Liver (tissue), 9 donors: ENCODE measurements around the gene BRD9. TPM values are rescaled to one million over a fixed set of nuclear protein-coding genes. Genes with fewer than 3 reads are reported as not detected.

Source experiments
- DNase-seq: peaks from one replicate; pipeline ENCODE4 v3.0.0-alpha.2; 2017; ENCODE audit warnings: low spot score
- H3K27ac ChIP-seq, 2 donors: one replicate each; pipeline ENCODE4 v1.7.0; 2013; ENCODE audit warnings: inconsistent platforms in 2 of 2, low read length in 2 of 2, control low read depth in 1 of 2, low read depth in 1 of 2, mild to moderate bottlenecking in 1 of 2
- H3K27me3 ChIP-seq, 4 donors: one replicate each; pipeline versions ENCODE4 v1.6.1 to v1.7.0; 2013; ENCODE audit warnings: low read length in 3 of 4, inconsistent platforms in 1 of 4, mild to moderate bottlenecking in 1 of 4, moderate library complexity in 1 of 4; ENCODE audit not compliant: control insufficient read depth in 4 of 4, insufficient read depth in 4 of 4
- H3K36me3 ChIP-seq, 4 donors: one replicate each; pipeline versions ENCODE4 v1.6.1 to v1.7.0; 2013; ENCODE audit warnings: low read length in 3 of 4, mild to moderate bottlenecking in 3 of 4, low read depth in 1 of 4, moderate library complexity in 1 of 4; ENCODE audit not compliant: control insufficient read depth in 4 of 4, insufficient read depth in 3 of 4
- H3K4me1 ChIP-seq, 4 donors: one replicate each; pipeline versions ENCODE4 v1.6.1 to v1.7.0; 2013; ENCODE audit warnings: low read length in 3 of 4, mild to moderate bottlenecking in 3 of 4, moderate library complexity in 1 of 4; ENCODE audit not compliant: control insufficient read depth in 4 of 4, insufficient read depth in 4 of 4
- H3K4me3 ChIP-seq, 3 donors: one replicate each; pipeline versions ENCODE4 v1.6.1 to v1.7.0; 2013; ENCODE audit warnings: low read length in 3 of 3, control low read depth in 1 of 3, low read depth in 1 of 3, mild to moderate bottlenecking in 1 of 3
- H3K9ac ChIP-seq, 2 donors: one replicate each; pipeline ENCODE4 v1.7.0; 2013; ENCODE audit warnings: low read length in 2 of 2, mild to moderate bottlenecking in 2 of 2, moderate library complexity in 2 of 2, control low read depth in 1 of 2, low read depth in 1 of 2
- H3K9me3 ChIP-seq, 4 donors: one replicate each; pipeline versions ENCODE4 v1.6.1 to v1.7.0; 2013; ENCODE audit warnings: low read length in 3 of 4; ENCODE audit not compliant: control insufficient read depth in 4 of 4
- CTCF ChIP-seq: fragments of 150-350 bp; IDR thresholded peaks from 2 replicates; pipeline ENCODE4 v1.5.1; 2017; ENCODE audit warnings: improper control_type of control experiment, low read depth, low read length; ENCODE audit not compliant: missing input control
- EGR1 ChIP-seq, 2 donors: IDR thresholded peaks; 2 replicates each; pipeline ENCODE4 v1.6.1; 2016 to 2018; ENCODE audit warnings: antibody characterized with exemption in 2 of 2, low read depth in 2 of 2
- FOXA1 ChIP-seq: IDR thresholded peaks from 2 replicates; pipeline ENCODE4 v1.6.1; 2016; ENCODE audit warnings: antibody characterized with exemption
- GABPA ChIP-seq, 2 donors: IDR thresholded peaks in 1 of 2; conservative IDR thresholded peaks in 1 of 2; 2 replicates each; pipeline ENCODE4 v1.6.1; 2016; ENCODE audit warnings: antibody characterized with exemption in 2 of 2, mild to moderate bottlenecking in 1 of 2, moderate library complexity in 1 of 2
- HNF4A ChIP-seq, 2 donors: conservative IDR thresholded peaks; 2 replicates each; pipeline ENCODE4 v1.6.1; 2016; ENCODE audit warnings: antibody characterized with exemption in 2 of 2, mild to moderate bottlenecking in 2 of 2
- HNF4G ChIP-seq: IDR thresholded peaks from 2 replicates; pipeline ENCODE4 v1.6.1; 2016; ENCODE audit warnings: antibody characterized with exemption
- MAX ChIP-seq: IDR thresholded peaks from 2 replicates; pipeline ENCODE4 v1.6.1; 2016; ENCODE audit warnings: antibody characterized with exemption
- RAD21 ChIP-seq, 2 donors: IDR thresholded peaks; 2 replicates each; pipeline ENCODE4 v1.6.1; 2016; ENCODE audit warnings: antibody characterized with exemption in 2 of 2, mild to moderate bottlenecking in 2 of 2
- REST ChIP-seq: IDR thresholded peaks from 2 replicates; pipeline ENCODE4 v1.6.1; 2016; ENCODE audit warnings: antibody characterized with exemption, mild to moderate bottlenecking
- RXRA ChIP-seq, 2 donors: IDR thresholded peaks; 2 replicates each; pipeline ENCODE4 v1.6.1; 2017 to 2018; ENCODE audit warnings: antibody characterized with exemption in 2 of 2, mild to moderate bottlenecking in 1 of 2
- TAF1 ChIP-seq: conservative IDR thresholded peaks from 2 replicates; pipeline ENCODE4 v1.6.1; 2016; ENCODE audit warnings: antibody characterized with exemption, mild to moderate bottlenecking
- YY1 ChIP-seq: IDR thresholded peaks from 2 replicates; pipeline ENCODE4 v1.6.1; 2016; ENCODE audit warnings: antibody characterized with exemption, mild to moderate bottlenecking
- WGBS: extraction: QIAGEN DNeasy Blood & Tissue Kit; methylation state at CpG from one replicate; pipeline ENCODE4 v1.1.7; 2013; 5-methylcytosine and 5-hydroxymethylcytosine counted together
- polyA plus RNA-seq, 2 donors: library from polyadenylated mRNA; stranded (reverse) in 1 of 2; unstranded in 1 of 2; fragments of 200-250 nt in 1 of 2; fragments of >200 nt in 1 of 2; fragmentation: Nextera tagmentation in 1 of 2; extraction: Ambion mirVana in 1 of 2; gene quantifications; one replicate each; pipeline versions ENCODE4 v1.2.1 to v1.2.3, GENCODE V29; 2013 to 2015
- total RNA-seq, 2 donors: library from RNA; depleted of rRNA; stranded (reverse); fragments of >200 nt; gene quantifications; one replicate each; pipeline ENCODE4 v1.2.3, GENCODE V29; 2014
- donor health status: healthy.
- donor health status: healthy.
- donor health status: healthy.
- donor health status: healthy.
- donor health status: healthy.

The BRD9 gene
- total and polyA plus RNA-seq, 4 donors: 7.0 to 17.7 (median 9.5) TPM

- Histone ChIP-seq H3K9me3 (no peaks in the 10 kb centered on the region), H3K36me3 (peaks cover 16 to 59% (median 25%) of the 10 kb centered on the region in 4 donors), H3K9ac (no peak overlapping the region), H3K4me3 (no peak overlapping the region), H3K4me1 (no peaks in the 10 kb centered on the region), H3K27me3 (no peaks in the 10 kb centered on the region), H3K27ac (no peak overlapping the region)
- TF ChIP-seq HNF4G: no peak
- TF ChIP-seq TAF1: no peak
- TF ChIP-seq REST: no peak
- TF ChIP-seq YY1: no peak
- TF ChIP-seq EGR1 (IDR thresholded peaks at IDR 0.05; ENCODE audit: low read depth in 2 of 2): no peak
- TF ChIP-seq MAX: no peak
- no peak for TF ChIP-seq GABPA (IDR thresholded peaks at IDR 0.05 in 1 of 2, conservative IDR thresholded peaks at IDR 0.05 in 1 of 2)
- no peak for TF ChIP-seq CTCF
- TF ChIP-seq FOXA1: no peak
- no peak for TF ChIP-seq RAD21 (IDR thresholded peaks at IDR 0.05)
- no peak for TF ChIP-seq HNF4A (conservative IDR thresholded peaks at IDR 0.05)
- TF ChIP-seq RXRA (IDR thresholded peaks at IDR 0.05): no peak
- 94% methylated on average over 28 of the region's 28 CpGs for WGBS
- DNase-seq: no peak
Observed at GRCh38 chr5:876398-877365, 15.9 kb downstream of the BRD9 start.

- no peak for TF ChIP-seq FOXA1
- no peak for TF ChIP-seq RXRA (IDR thresholded peaks at IDR 0.05)
- no peak overlapping the region for H3K9ac ChIP-seq
- H3K27ac ChIP-seq: no peak overlapping the region
- no peaks in the 10 kb centered on the region for H3K27me3 ChIP-seq
- H3K4me3 ChIP-seq: no peak overlapping the region
- H3K4me1 ChIP-seq: no peaks in the 10 kb centered on the region
- H3K36me3 ChIP-seq: peaks cover 15 to 59% (median 26%) of the 10 kb centered on the region in 4 donors
- H3K9me3 ChIP-seq: no peaks in the 10 kb centered on the region
- WGBS: 97% methylated on average over 24 of the region's 24 CpGs
- no peak for DNase-seq
Observed at GRCh38 chr5:875931-876330, 16.7 kb downstream of the BRD9 start.
